Astrocyte of the spinal cord (primary cell): ENCODE measurements around the gene ADH1A.

Source experiments
- DNase-seq: peaks from one replicate; pipeline ENCODE4 v3.0.0; 2011; ENCODE audit warnings: low read depth, low spot score
- H3K4me3 ChIP-seq: 2 replicates; pipeline ENCODE4 v1.5.1; 2011; ENCODE audit warnings: low read depth, mild to moderate bottlenecking, low read length, moderate library complexity
- in situ Hi-C: cut with HindIII; loops from 2 replicates; pipeline ENCODE4 v1.10.0; 2017; ENCODE audit warnings: low sequenced_read_pairs
- TF ChIP-seq, protein P1 (sequence below): IDR thresholded peaks from 2 replicates; pipeline ENCODE4 v1.5.1; 2012; ENCODE audit warnings: low read depth, mild to moderate bottlenecking, low read length, inconsistent platforms

ADH1A gene

DNA sequence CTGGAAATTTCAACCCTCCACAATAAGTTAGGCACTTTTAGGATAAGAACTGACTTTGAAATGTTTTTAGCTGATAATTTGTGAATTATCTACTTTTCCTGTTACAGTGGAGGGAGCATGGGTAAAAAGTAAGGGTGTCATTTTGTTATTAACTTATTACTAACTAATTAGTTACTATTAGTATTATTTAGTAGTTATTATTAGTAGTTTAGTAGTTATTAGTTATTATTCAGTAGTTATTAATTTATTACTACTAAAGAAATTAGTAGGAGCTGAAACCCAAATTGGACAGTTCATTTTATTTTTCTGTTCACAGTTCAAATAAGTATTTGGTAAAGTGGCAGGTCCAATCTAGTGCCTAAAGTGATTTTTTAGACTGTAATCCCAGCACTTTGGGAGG is 5.4 kb downstream of the ADH1A start:
- no peak for DNase-seq
- in situ Hi-C loops, result no loop called here
- TF ChIP-seq, protein P1, sequence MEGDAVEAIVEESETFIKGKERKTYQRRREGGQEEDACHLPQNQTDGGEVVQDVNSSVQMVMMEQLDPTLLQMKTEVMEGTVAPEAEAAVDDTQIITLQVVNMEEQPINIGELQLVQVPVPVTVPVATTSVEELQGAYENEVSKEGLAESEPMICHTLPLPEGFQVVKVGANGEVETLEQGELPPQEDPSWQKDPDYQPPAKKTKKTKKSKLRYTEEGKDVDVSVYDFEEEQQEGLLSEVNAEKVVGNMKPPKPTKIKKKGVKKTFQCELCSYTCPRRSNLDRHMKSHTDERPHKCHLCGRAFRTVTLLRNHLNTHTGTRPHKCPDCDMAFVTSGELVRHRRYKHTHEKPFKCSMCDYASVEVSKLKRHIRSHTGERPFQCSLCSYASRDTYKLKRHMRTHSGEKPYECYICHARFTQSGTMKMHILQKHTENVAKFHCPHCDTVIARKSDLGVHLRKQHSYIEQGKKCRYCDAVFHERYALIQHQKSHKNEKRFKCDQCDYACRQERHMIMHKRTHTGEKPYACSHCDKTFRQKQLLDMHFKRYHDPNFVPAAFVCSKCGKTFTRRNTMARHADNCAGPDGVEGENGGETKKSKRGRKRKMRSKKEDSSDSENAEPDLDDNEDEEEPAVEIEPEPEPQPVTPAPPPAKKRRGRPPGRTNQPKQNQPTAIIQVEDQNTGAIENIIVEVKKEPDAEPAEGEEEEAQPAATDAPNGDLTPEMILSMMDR, result no peak
- H3K4me3 ChIP-seq, result no peak overlapping the region

DNA sequence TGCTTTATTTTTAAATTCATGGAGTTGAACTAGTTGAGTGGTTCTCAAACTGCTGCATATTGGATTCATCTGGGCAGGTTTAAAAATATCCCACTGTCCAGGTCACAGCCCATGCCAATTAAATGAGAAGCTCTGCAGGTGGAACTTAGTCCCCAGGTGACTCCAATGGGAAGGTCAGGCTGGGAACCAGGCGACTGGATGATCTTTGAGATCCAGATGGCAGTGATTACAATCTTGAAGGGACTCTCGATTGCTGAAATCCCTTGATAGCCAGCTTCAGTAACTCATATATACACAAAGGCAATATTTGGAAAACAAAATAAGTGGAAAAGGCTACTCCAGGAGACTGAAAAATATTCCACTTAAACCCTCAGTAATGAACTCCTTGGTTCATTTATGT is 8.1 kb downstream of the ADH1A start:
- in situ Hi-C loops, result no loop called here
- TF ChIP-seq, protein P1, result no peak
- DNase-seq, result no peak
- H3K4me3 ChIP-seq, result no peak overlapping the region

DNA sequence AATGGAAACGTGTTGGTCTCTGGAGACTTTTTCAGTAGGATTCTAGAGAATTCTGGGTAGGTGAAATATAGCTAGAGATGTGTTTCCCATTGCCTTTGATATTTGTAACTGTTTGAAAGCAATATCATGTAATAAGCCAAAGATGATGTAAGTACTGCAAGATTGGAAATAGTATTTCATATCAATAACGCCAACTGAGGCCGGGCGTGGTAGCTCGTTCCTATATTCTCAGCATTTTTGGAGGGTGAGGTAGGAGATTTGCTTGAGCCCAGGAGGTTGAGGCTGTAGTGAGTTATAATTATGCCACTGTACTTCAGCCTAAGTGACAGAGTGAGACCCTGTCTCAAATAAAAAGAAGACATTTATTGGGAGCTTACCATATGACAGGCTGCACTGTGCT is 9.5 kb downstream of the ADH1A start:
- TF ChIP-seq, protein P1, result no peak
- H3K4me3 ChIP-seq, result no peak overlapping the region
- no peak for DNase-seq
- in situ Hi-C loops, result no loop called here

DNA sequence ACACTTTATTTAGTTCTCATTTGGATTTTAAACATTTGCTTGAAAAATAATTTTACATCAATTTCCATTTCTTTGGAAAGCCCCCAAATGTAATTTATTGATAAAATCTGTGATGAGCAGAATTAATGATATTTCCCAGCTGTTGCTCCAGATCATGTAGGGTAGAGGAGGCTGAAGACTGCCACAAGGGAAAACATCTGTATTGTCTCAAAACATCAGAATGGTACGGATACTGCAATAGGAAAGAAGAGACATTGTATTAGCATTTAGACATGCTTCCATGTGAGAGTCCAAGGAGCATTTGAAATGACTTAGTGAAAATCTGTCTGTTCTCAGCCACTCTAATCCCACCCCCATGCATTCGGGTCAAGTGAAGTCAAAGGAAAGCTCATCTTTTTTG is 14.4 kb downstream of the ADH1A start:
- DNase-seq, result no peak
- in situ Hi-C loops, result no loop called here
- no peak overlapping the region for H3K4me3 ChIP-seq
- TF ChIP-seq, protein P1, result no peak

DNA sequence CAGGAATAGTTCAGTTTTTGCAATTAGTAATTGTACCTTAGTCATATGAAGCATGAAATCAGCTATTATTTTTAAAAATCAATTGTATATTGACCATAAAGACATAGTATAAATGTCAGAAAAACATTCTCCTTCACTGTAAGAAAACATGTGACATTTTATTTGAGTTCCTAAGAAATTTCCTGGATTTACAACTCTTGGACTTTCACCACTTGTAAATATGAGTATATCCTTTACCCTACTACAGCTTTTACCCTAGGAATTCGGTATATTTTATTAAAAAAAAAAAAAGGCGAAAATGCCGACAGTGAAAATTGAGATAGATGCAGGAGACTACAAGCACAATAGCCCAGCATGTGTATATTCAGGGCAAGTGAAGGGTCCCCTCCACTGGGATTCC is 14.9 kb downstream of the ADH1A start:
- TF ChIP-seq, protein P1, result no peak
- no peak for DNase-seq
- in situ Hi-C loops, result no loop called here
- H3K4me3 ChIP-seq, result no peak overlapping the region

DNA sequence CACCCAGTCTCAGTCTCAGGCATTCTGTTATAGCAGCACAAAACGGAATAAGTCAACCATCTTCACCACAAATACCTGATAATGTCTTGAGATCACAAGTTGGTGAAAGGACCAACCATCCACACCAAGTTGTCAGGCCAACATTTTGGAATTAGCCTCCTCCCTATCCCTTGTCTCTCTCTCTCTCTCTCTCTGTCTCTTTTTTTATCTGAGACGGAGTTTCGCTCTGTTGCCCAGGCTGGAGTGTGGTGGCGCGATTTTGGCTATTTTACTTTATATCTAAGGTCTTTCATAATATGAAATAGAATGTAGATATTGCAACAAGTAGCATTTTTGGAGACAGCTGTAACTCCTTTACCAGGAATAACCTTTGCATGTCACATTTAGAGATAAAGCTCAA is 15.7 kb downstream of the ADH1A start:
- TF ChIP-seq, protein P1, result no peak
- DNase-seq, result no peak
- in situ Hi-C loops, result no loop called here
- no peak overlapping the region for H3K4me3 ChIP-seq

DNA sequence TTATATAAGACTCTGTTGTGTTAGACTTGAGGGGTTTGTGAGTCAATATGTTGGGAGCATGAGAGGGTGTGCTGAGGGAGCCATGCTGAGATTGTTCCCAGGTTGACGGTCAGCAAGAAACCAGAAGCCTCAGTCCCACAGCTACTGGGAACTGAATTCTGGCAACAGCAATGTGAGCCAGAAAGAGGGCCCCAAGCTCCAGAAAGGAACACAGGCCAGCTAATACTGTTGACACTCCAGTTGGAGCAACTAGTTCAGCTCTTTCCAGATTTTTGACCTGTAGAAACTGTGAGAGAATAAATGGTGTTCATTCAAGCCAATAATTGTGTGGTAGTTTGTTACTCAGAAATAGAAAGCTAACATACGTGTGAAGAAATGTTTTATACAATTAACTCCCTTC is 17.1 kb downstream of the ADH1A start:
- in situ Hi-C loops, result no loop called here
- TF ChIP-seq, protein P1, result no peak
- no peak overlapping the region for H3K4me3 ChIP-seq
- no peak for DNase-seq
